ENCODE measurements around the gene PHF3.

The PHF3 gene

GRCh38 chr6:63672582-63673129 lies 37.1 kb downstream of the PHF3 start:
- in situ Hi-C loops (cut with MboI; ENCODE audit: low sequenced_read_pairs, unreplicated experiment): no loop called here

GRCh38 chr6:63673692-63674091 lies 38.1 kb downstream of the PHF3 start:
- TF ChIP-seq CTCF (IDR thresholded peaks at IDR 0.05; ENCODE audit: borderline replicate concordance, control extremely low read depth, extremely low read depth, insufficient read depth, missing control alignments): no peak
- no peak for DNase-seq (ENCODE audit: low spot score)
- in situ Hi-C loops (cut with MboI; ENCODE audit: low sequenced_read_pairs, unreplicated experiment): no loop called here

More at GRCh38 chr6:63672582-63673129, 37.1 kb downstream of the PHF3 start:
- no peak for DNase-seq (ENCODE audit: low spot score)
- no peak for TF ChIP-seq CTCF (IDR thresholded peaks at IDR 0.05; ENCODE audit: borderline replicate concordance, control extremely low read depth, extremely low read depth, insufficient read depth, missing control alignments)

GRCh38 chr6:63674635-63675034 lies 39.0 kb downstream of the PHF3 start:
- TF ChIP-seq CTCF (IDR thresholded peaks at IDR 0.05; ENCODE audit: borderline replicate concordance, control extremely low read depth, extremely low read depth, insufficient read depth, missing control alignments): no peak
- DNase-seq (ENCODE audit: low spot score): no peak
- in situ Hi-C loops (cut with MboI; ENCODE audit: low sequenced_read_pairs, unreplicated experiment): no loop called here

GRCh38 chr6:63675138-63675537 lies 39.5 kb downstream of the PHF3 start:
- in situ Hi-C loops (cut with MboI; ENCODE audit: low sequenced_read_pairs, unreplicated experiment): no loop called here
- TF ChIP-seq CTCF (IDR thresholded peaks at IDR 0.05; ENCODE audit: borderline replicate concordance, control extremely low read depth, extremely low read depth, insufficient read depth, missing control alignments): no peak
- no peak for DNase-seq (ENCODE audit: low spot score)

GRCh38 chr6:63676412-63677114 lies 41.0 kb downstream of the PHF3 start:
- DNase-seq (ENCODE audit: low spot score): no peak
- TF ChIP-seq CTCF (IDR thresholded peaks at IDR 0.05; ENCODE audit: borderline replicate concordance, control extremely low read depth, extremely low read depth, insufficient read depth, missing control alignments): no peak
- in situ Hi-C loops (cut with MboI; ENCODE audit: low sequenced_read_pairs, unreplicated experiment): no loop called here

GRCh38 chr6:63677282-63677681 lies 41.7 kb downstream of the PHF3 start:
- in situ Hi-C loops (cut with MboI; ENCODE audit: low sequenced_read_pairs, unreplicated experiment): no loop called here
- DNase-seq (ENCODE audit: low spot score): no peak
- TF ChIP-seq CTCF (IDR thresholded peaks at IDR 0.05; ENCODE audit: borderline replicate concordance, control extremely low read depth, extremely low read depth, insufficient read depth, missing control alignments): no peak

All from GM13976 (cell line).